ENCODE data around the gene MBLAC1. TPM values are rescaled to one million over a fixed set of nuclear protein-coding genes. Genes with fewer than 3 reads are reported as not detected.
"Not testable (repeated sequence)": the region's sequence is repeated elsewhere in the genome, so short reads cannot be mapped to it uniquely, and the experiment has no call there.

The MBLAC1 gene
- total RNA-seq, 4 donors from 2014 or later: 4.8 to 8.1 (median 6.6) TPM

GRCh38 chr7:100132126-100132525 lies 5.4 kb downstream of the MBLAC1 start:
- H3K27me3 ChIP-seq: no peaks in the 10 kb centered on the region
- H3K9me3 ChIP-seq: no peaks in the 10 kb centered on the region
- H3K36me3 ChIP-seq: no peaks in the 10 kb centered on the region
- TF ChIP-seq EP300 (IDR thresholded peaks at IDR 0.05) (no peak), POLR2A (IDR thresholded peaks at IDR 0.05) (no peak), POLR2AphosphoS5 (IDR thresholded peaks at IDR 0.05) (no peak), CTCF (IDR thresholded peaks at IDR 0.05) (no peak)
- no peak overlapping the region for H3K27ac ChIP-seq
- 46 to 48% methylated on average over 4 to 5 of the region's 7 CpGs for WGBS, 2 donors (ENCODE audit: low coverage in 1 of 2)
- no peak for ATAC-seq
- H3K4me3 ChIP-seq: no peak overlapping the region
- peaks cover 0 to 26% (median 7%) of the 10 kb centered on the region in 3 donors for H3K4me1 ChIP-seq

DNA sequence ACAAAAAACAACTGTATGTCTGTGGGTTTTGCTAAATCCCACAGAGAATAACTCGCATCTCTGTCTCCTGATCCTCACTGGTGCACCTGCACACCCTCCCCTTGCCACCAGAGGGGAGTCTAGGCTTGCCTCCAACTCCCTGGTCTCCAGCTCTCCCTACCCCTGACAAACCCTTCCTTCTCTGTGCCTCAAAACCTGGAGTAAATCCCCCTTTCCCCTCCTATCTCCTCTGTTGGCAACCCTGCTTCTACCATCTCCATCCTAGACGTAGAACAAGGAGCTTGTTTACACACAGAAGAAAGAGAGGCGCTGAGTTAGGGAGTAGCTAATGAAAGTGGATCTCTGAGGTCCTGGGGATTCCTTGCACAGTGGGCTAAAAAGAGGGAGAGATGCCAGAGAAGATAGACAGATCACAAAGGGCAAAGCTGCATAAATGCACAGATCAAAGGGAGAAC lies 6.0 kb downstream of the MBLAC1 start:
- Histone ChIP-seq H3K27me3 (no peaks in the 10 kb centered on the region), H3K4me1 (peaks cover 0 to 22% (median 7%) of the 10 kb centered on the region in 3 donors), H3K27ac (no peak overlapping the region), H3K4me3 (no peak overlapping the region), H3K36me3 (no peaks in the 10 kb centered on the region), H3K9me3 (no peaks in the 10 kb centered on the region)
- peak; percentile 60 for ATAC-seq
- TF ChIP-seq POLR2A (IDR thresholded peaks at IDR 0.05): no peak
- peak; percentile 58 to 82 (median 70) for TF ChIP-seq CTCF (IDR thresholded peaks at IDR 0.05)
- no peak for TF ChIP-seq POLR2AphosphoS5 (IDR thresholded peaks at IDR 0.05)
- 20 to 30% methylated on average over 1 to 2 of the region's 3 CpGs for WGBS, 2 donors (ENCODE audit: low coverage in 1 of 2)

- H3K27ac ChIP-seq: no peak overlapping the region
- H3K4me3 ChIP-seq: no peak overlapping the region
- H3K9me3 ChIP-seq: no peaks in the 10 kb centered on the region
- TF ChIP-seq POLR2A (IDR thresholded peaks at IDR 0.05): no peak
- no peak for TF ChIP-seq EP300 (IDR thresholded peaks at IDR 0.05)
- no peak for TF ChIP-seq CTCF (IDR thresholded peaks at IDR 0.05)
- TF ChIP-seq POLR2AphosphoS5 (IDR thresholded peaks at IDR 0.05): no peak
- no peak for ATAC-seq
- H3K27me3 ChIP-seq: peaks cover 4% of the 10 kb centered on the region
- H3K4me1 ChIP-seq: no peaks in the 10 kb centered on the region
- 72 to 77% methylated on average over 5 to 7 of the region's 13 CpGs for WGBS, 2 donors (ENCODE audit: low coverage in 1 of 2)
- no peaks in the 10 kb centered on the region for H3K36me3 ChIP-seq
Measured at GRCh38 chr7:100137851-100138760, 11.3 kb downstream of the MBLAC1 start.

GRCh38 chr7:100141555-100141949 lies 14.8 kb downstream of the MBLAC1 start:
- 63 to 86% methylated on average over 1 to 2 of the region's 3 CpGs for WGBS, 2 donors (ENCODE audit: low coverage in 1 of 2)
- Histone ChIP-seq H3K9me3 (no peaks in the 10 kb centered on the region), H3K4me3 (no peak overlapping the region), H3K27me3 (peaks cover 4% of the 10 kb centered on the region), H3K4me1 (no peaks in the 10 kb centered on the region), H3K27ac (no peak overlapping the region), H3K36me3 (no peaks in the 10 kb centered on the region)
- ATAC-seq: no peak
- no peak for TF ChIP-seq POLR2AphosphoS5 (IDR thresholded peaks at IDR 0.05)

GRCh38 chr7:100142461-100142860 lies 15.7 kb downstream of the MBLAC1 start:
- ATAC-seq: no peak
- no peak overlapping the region for H3K27ac ChIP-seq
- H3K9me3 ChIP-seq: no peaks in the 10 kb centered on the region
- H3K27me3 ChIP-seq: peaks cover 4% of the 10 kb centered on the region
- WGBS, 2 donors (ENCODE audit: low coverage in 1 of 2): 80 to 89% methylated on average over 2 to 3 of the region's 3 CpGs
- no peaks in the 10 kb centered on the region for H3K36me3 ChIP-seq
- H3K4me1 ChIP-seq: no peaks in the 10 kb centered on the region
- TF ChIP-seq POLR2AphosphoS5 (IDR thresholded peaks at IDR 0.05) (no peak), CTCF (IDR thresholded peaks at IDR 0.05) (no peak), POLR2A (IDR thresholded peaks at IDR 0.05) (no peak), EP300 (IDR thresholded peaks at IDR 0.05) (no peak)
- no peak overlapping the region for H3K4me3 ChIP-seq

DNA sequence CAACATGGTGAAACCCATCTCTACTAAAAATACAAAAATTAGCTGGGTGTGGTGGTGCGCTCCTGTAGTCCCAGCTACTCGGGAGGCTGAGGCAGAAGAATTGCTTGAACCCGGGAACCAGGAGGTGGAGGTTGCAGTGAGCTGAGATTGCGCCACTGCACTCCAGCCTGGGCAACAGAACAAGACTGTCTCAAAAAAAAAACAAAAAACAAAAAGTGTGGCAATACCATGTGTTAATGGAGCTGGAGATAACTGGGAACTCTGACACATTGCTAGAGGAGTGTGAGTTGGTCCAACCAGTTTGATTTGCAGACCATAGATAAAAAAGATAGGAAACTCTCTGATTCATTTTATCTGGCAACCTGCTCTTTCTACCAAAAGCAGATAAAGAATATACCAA lies 19.6 kb downstream of the MBLAC1 start:
- ATAC-seq, H3K27me3 ChIP-seq, H3K27ac ChIP-seq, H3K36me3 ChIP-seq, H3K4me3 ChIP-seq, H3K9me3 ChIP-seq: not testable (repeated sequence)
- H3K4me1 ChIP-seq: peaks cover 0 to 25% (median 5%) of the 10 kb centered on the region in 3 donors
- 100% methylated on average over 2 of the region's 4 CpGs; no CpG with 5 or more reads in 1 of the 2 donors for WGBS, 2 donors (ENCODE audit: low coverage in 1 of 2)
